Nephron (organoid): Measurements from ENCODE around the gene ITSN2.

Experiments
- H3K27ac Mint-ChIP-seq, 3 experiments: 2 replicates each; pipeline ENCODE4 v1.8.0; 2020; ENCODE audit warnings: mixed read lengths in 3 of 3, mild to moderate bottlenecking in 2 of 3, moderate library complexity in 1 of 3
- H3K27me3 Mint-ChIP-seq: 2 replicates; pipeline ENCODE4 v1.8.0; 2021; ENCODE audit warnings: low read depth, mild to moderate bottlenecking, moderate library complexity, mixed read lengths
- H3K36me3 Mint-ChIP-seq: 2 replicates; pipeline ENCODE4 v1.8.0; 2020; ENCODE audit warnings: low read depth, mixed read lengths
- H3K4me1 Mint-ChIP-seq: 2 replicates; pipeline ENCODE4 v1.8.0; 2020; ENCODE audit warnings: mixed read lengths
- H3K4me3 Mint-ChIP-seq, 3 experiments: 2 replicates each; pipeline ENCODE4 v1.8.0; 2020; ENCODE audit warnings: mild to moderate bottlenecking in 3 of 3, mixed read lengths in 3 of 3, moderate library complexity in 2 of 3
- H3K9me3 Mint-ChIP-seq: 2 replicates; pipeline ENCODE4 v1.8.0; 2020; ENCODE audit warnings: mixed read lengths
- CTCF ChIP-seq, 3 experiments: fragments of 200-600 bp; sonication (generic); IDR thresholded peaks; one replicate each; pipeline ENCODE4 v1.5.0; 2021; ENCODE audit warnings: antibody characterized with exemption in 3 of 3; ENCODE audit not compliant: unreplicated experiment in 3 of 3

Gene ITSN2

DNA sequence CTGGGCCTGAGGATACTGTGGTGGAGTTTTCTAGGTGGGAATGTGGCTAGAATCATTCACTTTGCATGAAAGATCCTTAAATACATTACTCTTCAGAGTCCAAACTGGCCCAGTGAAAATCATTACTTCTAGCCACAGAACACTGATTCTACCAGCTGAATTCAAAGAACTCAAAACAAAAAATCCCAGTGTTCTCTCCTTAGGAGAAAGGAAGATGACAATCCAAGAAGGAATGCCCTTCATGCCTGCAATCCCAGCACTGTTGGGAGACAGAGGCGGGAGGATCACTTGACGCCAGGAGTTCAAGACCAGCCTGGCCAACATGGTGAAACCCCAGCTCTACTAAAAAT is 150.3 kb downstream of the ITSN2 start:
- H3K4me1 Mint-ChIP-seq: no peaks in the 10 kb centered on the region
- TF ChIP-seq CTCF (IDR thresholded peaks at IDR 0.05; ENCODE audit: unreplicated experiment in 3 of 3): no peak
- peaks cover 32% of the 10 kb centered on the region for H3K36me3 Mint-ChIP-seq
- no peaks in the 10 kb centered on the region for H3K9me3 Mint-ChIP-seq
- H3K27ac Mint-ChIP-seq: no peak overlapping the region
- H3K4me3 Mint-ChIP-seq: no peak overlapping the region
- H3K27me3 Mint-ChIP-seq: no peaks in the 10 kb centered on the region

DNA sequence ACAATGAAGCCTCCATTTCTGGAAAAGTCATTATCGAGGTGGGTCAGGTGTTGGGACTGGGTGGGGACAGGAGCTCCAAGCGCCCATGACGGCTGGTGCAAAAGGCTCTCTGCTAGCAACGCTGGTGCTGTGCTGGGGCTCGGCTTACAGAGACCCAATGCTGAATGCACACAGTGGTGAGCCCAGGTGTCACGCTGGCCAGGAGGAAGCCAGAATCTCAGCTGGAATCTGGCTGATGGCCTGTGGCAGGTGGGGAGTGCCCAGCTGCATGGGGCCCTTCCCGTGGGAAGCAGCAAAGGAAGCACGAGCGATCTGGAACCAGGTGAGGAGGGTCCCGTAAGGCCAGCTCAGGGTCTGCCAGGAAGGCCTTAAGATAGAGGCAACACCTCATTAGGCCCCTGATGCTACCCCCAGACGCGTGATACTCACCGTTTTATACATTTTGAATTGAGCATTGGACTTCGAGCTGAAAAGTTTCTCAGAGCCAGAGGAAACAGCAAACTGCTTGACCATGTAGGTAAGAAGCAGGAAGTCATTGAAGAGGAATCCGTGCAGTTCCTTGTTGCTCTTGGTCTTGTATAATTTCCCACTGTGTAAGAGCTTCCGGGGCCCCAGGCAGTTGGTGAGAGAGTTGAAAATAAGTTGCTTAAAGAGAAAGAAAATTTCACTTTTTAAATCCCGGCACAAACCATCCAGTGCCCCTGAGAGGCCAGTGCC is 150.8 kb downstream of the ITSN2 start:
- TF ChIP-seq CTCF (IDR thresholded peaks at IDR 0.05; ENCODE audit: unreplicated experiment in 3 of 3): no peak
- Mint-ChIP-seq H3K27ac (no peak overlapping the region), H3K9me3 (no peaks in the 10 kb centered on the region), H3K36me3 (peaks cover 32% of the 10 kb centered on the region), H3K4me1 (no peaks in the 10 kb centered on the region), H3K4me3 (no peak overlapping the region), H3K27me3 (no peaks in the 10 kb centered on the region)

DNA sequence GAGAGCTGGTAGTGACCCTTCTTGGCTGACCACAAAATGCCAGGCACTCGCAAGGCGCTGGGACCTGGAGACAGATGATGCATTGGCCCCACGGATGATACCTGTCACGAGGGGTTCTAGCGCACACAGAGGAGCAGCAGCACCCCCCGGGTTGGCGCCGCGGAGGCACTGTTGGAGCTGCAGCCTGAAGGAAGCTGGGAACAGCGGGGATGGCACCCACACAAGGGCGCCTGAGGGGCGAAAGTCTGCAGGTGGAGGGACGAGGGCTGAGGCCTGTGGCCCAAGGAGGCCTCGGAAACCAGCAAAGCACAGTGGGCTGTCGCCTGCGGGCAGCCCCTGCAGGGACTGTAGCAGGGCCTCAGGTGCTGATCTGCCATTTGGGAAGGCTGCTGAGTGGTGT is 151.8 kb downstream of the ITSN2 start:
- Mint-ChIP-seq H3K4me1 (peaks cover 3% of the 10 kb centered on the region), H3K9me3 (no peaks in the 10 kb centered on the region), H3K27ac (no peak overlapping the region), H3K4me3 (no peak overlapping the region), H3K27me3 (no peaks in the 10 kb centered on the region), H3K36me3 (peaks cover 40% of the 10 kb centered on the region)
- TF ChIP-seq CTCF (IDR thresholded peaks at IDR 0.05; ENCODE audit: unreplicated experiment in 3 of 3): no peak

DNA sequence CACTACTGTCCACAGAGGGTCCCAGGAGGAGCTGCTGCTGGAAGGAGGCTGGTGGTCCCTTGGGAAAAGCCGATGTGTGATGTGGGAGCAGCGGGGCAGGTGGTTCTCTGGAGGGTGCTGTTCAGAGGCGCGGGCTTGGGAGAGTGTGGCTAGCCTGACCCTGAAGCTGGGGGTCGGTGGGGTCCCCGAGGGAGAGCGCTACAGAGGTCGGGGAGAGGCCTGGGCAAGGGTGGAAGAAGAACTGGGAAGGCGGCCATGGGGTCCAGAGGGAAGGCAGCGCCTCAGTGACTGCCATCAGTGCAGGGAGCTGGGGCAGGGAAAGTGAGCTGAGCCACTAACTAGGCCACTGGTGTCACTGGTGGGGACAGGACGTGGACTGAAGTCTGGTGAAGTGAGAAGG is 153.0 kb downstream of the ITSN2 start:
- H3K4me1 Mint-ChIP-seq: peaks cover 7% of the 10 kb centered on the region
- H3K27me3 Mint-ChIP-seq: no peaks in the 10 kb centered on the region
- H3K36me3 Mint-ChIP-seq: peaks cover 40% of the 10 kb centered on the region
- no peak overlapping the region for H3K27ac Mint-ChIP-seq
- no peaks in the 10 kb centered on the region for H3K9me3 Mint-ChIP-seq
- no peak overlapping the region for H3K4me3 Mint-ChIP-seq
- no peak for TF ChIP-seq CTCF (IDR thresholded peaks at IDR 0.05; ENCODE audit: unreplicated experiment in 3 of 3)

DNA sequence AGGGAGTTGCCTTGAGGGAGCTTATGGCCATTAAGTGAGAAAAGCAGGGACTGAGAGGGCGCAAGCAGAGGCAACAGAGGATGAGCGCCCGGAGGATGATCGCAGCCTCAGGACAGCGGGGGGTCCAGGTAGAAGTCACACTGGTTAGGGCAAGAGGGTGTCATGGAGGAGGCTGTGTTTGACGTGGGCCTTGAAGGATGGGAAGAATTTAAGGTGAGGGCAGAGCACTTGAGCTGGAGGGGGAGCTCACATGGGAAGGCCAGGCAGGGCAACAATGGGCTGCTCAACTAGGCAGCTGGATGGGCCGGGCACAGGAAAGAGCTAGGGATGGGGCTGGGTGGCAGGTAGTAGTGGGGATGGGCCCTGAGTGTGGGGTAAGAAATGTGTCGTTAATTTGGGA is 153.6 kb downstream of the ITSN2 start:
- H3K36me3 Mint-ChIP-seq: peaks cover 40% of the 10 kb centered on the region
- TF ChIP-seq CTCF (IDR thresholded peaks at IDR 0.05; ENCODE audit: unreplicated experiment in 3 of 3): no peak
- no peak overlapping the region for H3K27ac Mint-ChIP-seq
- H3K9me3 Mint-ChIP-seq: no peaks in the 10 kb centered on the region
- peaks cover 7% of the 10 kb centered on the region for H3K4me1 Mint-ChIP-seq
- no peaks in the 10 kb centered on the region for H3K27me3 Mint-ChIP-seq
- H3K4me3 Mint-ChIP-seq: no peak overlapping the region

GRCh38 chr2:24206242-24206641 is 154.1 kb downstream of the ITSN2 start:
- H3K27me3 Mint-ChIP-seq: no peaks in the 10 kb centered on the region
- H3K4me3 Mint-ChIP-seq: no peak overlapping the region
- H3K4me1 Mint-ChIP-seq: peaks cover 7% of the 10 kb centered on the region
- H3K36me3 Mint-ChIP-seq: peaks cover 43% of the 10 kb centered on the region
- no peaks in the 10 kb centered on the region for H3K9me3 Mint-ChIP-seq
- no peak for TF ChIP-seq CTCF (IDR thresholded peaks at IDR 0.05; ENCODE audit: unreplicated experiment in 3 of 3)
- H3K27ac Mint-ChIP-seq: no peak overlapping the region
